ENCODE measurements around the gene KCTD6. TPM values are rescaled to one million over a fixed set of nuclear protein-coding genes. Genes with fewer than 3 reads are reported as not detected.

KCTD6 gene
- total RNA-seq, 2 donors from 2014 or later = 9.5 to 10.6 TPM

- Histone ChIP-seq H3K4me3 (no peak overlapping the region), H3K27ac (no peak overlapping the region), H3K4me1 (peaks cover 0 to 23% of the 10 kb centered on the region in 2 donors), H3K9me3 (no peaks in the 10 kb centered on the region), H3K36me3 (no peaks in the 10 kb centered on the region), H3K27me3 (no peaks in the 10 kb centered on the region)
- no peak for DNase-seq (ENCODE audit: low spot score)
- no peak for TF ChIP-seq CTCF (IDR thresholded peaks at IDR 0.05)
Observed at GRCh38 chr3:58480309-58480708, 11.6 kb upstream of the KCTD6 start.

- TF ChIP-seq CTCF (IDR thresholded peaks at IDR 0.05) = no peak
- Histone ChIP-seq H3K27ac (peak overlapping the region in 1 of 2 donors; percentile 65), H3K4me3 (no peak overlapping the region), H3K9me3 (no peaks in the 10 kb centered on the region), H3K4me1 (peaks cover 0 to 23% of the 10 kb centered on the region in 2 donors), H3K27me3 (no peaks in the 10 kb centered on the region), H3K36me3 (no peaks in the 10 kb centered on the region)
- DNase-seq (ENCODE audit: low spot score) = no peak
Observed at GRCh38 chr3:58482917-58483636, 8.8 kb upstream of the KCTD6 start.

GRCh38 chr3:58484045-58484721 lies 7.7 kb upstream of the KCTD6 start:
- Histone ChIP-seq H3K4me3 (no peak overlapping the region), H3K4me1 (peaks cover 0 to 23% of the 10 kb centered on the region in 2 donors), H3K9me3 (no peaks in the 10 kb centered on the region), H3K27me3 (no peaks in the 10 kb centered on the region), H3K36me3 (no peaks in the 10 kb centered on the region), H3K27ac (peak overlapping the region; percentile 65 to 69)
- TF ChIP-seq CTCF (IDR thresholded peaks at IDR 0.05) = no peak
- DNase-seq (ENCODE audit: low spot score) = no peak

- Histone ChIP-seq H3K4me1 (peaks cover 0 to 23% of the 10 kb centered on the region in 2 donors), H3K36me3 (no peaks in the 10 kb centered on the region), H3K4me3 (no peak overlapping the region), H3K27ac (peak overlapping the region; percentile 65 to 69), H3K9me3 (no peaks in the 10 kb centered on the region), H3K27me3 (no peaks in the 10 kb centered on the region)
- DNase-seq (ENCODE audit: low spot score) = no peak
- no peak for TF ChIP-seq CTCF (IDR thresholded peaks at IDR 0.05)
Observed at GRCh38 chr3:58484722-58485069, 7.2 kb upstream of the KCTD6 start.

GRCh38 chr3:58485801-58486435 lies 6.0 kb upstream of the KCTD6 start:
- no peak for TF ChIP-seq CTCF (IDR thresholded peaks at IDR 0.05)
- no peak overlapping the region for H3K4me3 ChIP-seq
- no peak for DNase-seq (ENCODE audit: low spot score)
- no peak overlapping the region for H3K27ac ChIP-seq
- no peaks in the 10 kb centered on the region for H3K36me3 ChIP-seq
- no peaks in the 10 kb centered on the region for H3K9me3 ChIP-seq
- no peaks in the 10 kb centered on the region for H3K27me3 ChIP-seq
- peaks cover 0 to 26% of the 10 kb centered on the region in 2 donors for H3K4me1 ChIP-seq
